ENCODE data around the gene ETNK1.

ETNK1 gene

GRCh38 chr12:22712083-22712482 is 87.1 kb downstream of the ETNK1 start:
- no peaks in the 10 kb centered on the region for H3K36me3 ChIP-seq (ENCODE audit: control insufficient read depth, insufficient read depth, low read length)
- no peak overlapping the region for H3K27ac ChIP-seq (ENCODE audit: low read depth, low read length)
- H3K4me3 ChIP-seq (ENCODE audit: low read depth, low read length) = no peak overlapping the region
- no peaks in the 10 kb centered on the region for H3K4me1 ChIP-seq (ENCODE audit: control insufficient read depth, insufficient read depth, low read length)
- H3K27me3 ChIP-seq (ENCODE audit: control insufficient read depth, insufficient read depth, low read length) = no peaks in the 10 kb centered on the region
- H3K9ac ChIP-seq (ENCODE audit: low read length) = no peak overlapping the region
- H3K9me3 ChIP-seq (ENCODE audit: control insufficient read depth, insufficient read depth, low read depth, low read length) = no peaks in the 10 kb centered on the region

DNA sequence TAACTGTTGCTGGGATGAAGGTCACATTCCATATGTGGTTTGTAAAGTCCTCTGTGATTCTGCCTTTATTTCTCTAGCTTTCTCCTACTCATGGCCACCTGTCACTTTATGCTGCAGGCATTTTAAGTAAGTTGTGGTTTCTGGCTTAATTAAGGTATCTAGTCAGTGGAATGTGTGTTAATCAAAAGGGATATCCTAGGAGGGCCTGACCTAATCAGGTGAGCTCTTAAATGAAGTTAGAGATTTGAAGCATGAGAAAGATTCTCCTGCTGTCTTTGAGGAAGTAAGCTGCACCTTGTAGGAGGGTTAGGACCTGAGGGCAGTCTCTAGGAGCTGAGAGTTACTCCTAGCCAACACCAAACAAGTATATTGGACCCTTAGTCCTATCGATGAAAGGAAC is 90.3 kb downstream of the ETNK1 start:
- Histone ChIP-seq H3K9ac (ENCODE audit: low read length) (no peak overlapping the region), H3K27ac (ENCODE audit: low read depth, low read length) (no peak overlapping the region), H3K4me1 (ENCODE audit: control insufficient read depth, insufficient read depth, low read length) (no peaks in the 10 kb centered on the region), H3K36me3 (ENCODE audit: control insufficient read depth, insufficient read depth, low read length) (no peaks in the 10 kb centered on the region), H3K4me3 (ENCODE audit: low read depth, low read length) (no peak overlapping the region), H3K27me3 (ENCODE audit: control insufficient read depth, insufficient read depth, low read length) (no peaks in the 10 kb centered on the region), H3K9me3 (ENCODE audit: control insufficient read depth, insufficient read depth, low read depth, low read length) (no peaks in the 10 kb centered on the region)

- H3K4me3 ChIP-seq (ENCODE audit: low read depth, low read length) = no peak overlapping the region
- no peaks in the 10 kb centered on the region for H3K36me3 ChIP-seq (ENCODE audit: control insufficient read depth, insufficient read depth, low read length)
- H3K27me3 ChIP-seq (ENCODE audit: control insufficient read depth, insufficient read depth, low read length) = no peaks in the 10 kb centered on the region
Measured at GRCh38 chr12:22719745-22720144, 94.8 kb downstream of the ETNK1 start.

DNA sequence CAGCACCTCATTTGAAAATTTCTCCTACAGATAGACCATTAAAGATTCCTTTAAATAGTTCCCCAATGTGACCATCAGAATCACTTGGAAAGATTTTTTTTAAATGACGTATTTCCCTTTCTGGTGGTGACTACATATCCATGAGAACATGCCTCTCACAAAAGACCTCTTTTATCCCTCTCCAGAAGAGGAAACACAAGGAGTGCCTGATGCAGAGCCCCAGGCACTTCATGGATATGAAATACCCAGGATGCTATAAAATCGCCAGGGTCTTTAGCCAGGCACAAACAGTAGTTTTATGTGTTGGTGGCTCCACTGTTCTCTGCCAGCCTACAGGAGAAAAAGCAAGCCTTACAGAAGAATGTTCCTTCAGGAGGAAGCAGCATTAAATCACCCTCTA is 97.1 kb downstream of the ETNK1 start:
- Histone ChIP-seq H3K9me3 (ENCODE audit: control insufficient read depth, insufficient read depth, low read depth, low read length) (no peaks in the 10 kb centered on the region), H3K27ac (ENCODE audit: low read depth, low read length) (no peak overlapping the region), H3K36me3 (ENCODE audit: control insufficient read depth, insufficient read depth, low read length) (no peaks in the 10 kb centered on the region), H3K4me1 (ENCODE audit: control insufficient read depth, insufficient read depth, low read length) (no peaks in the 10 kb centered on the region), H3K27me3 (ENCODE audit: control insufficient read depth, insufficient read depth, low read length) (no peaks in the 10 kb centered on the region), H3K9ac (ENCODE audit: low read length) (no peak overlapping the region), H3K4me3 (ENCODE audit: low read depth, low read length) (no peak overlapping the region)

More at GRCh38 chr12:22719745-22720144, 94.8 kb downstream of the ETNK1 start:
- Histone ChIP-seq H3K9ac (ENCODE audit: low read length) (no peak overlapping the region), H3K4me1 (ENCODE audit: control insufficient read depth, insufficient read depth, low read length) (no peaks in the 10 kb centered on the region), H3K9me3 (ENCODE audit: control insufficient read depth, insufficient read depth, low read depth, low read length) (no peaks in the 10 kb centered on the region), H3K27ac (ENCODE audit: low read depth, low read length) (no peak overlapping the region)

- Histone ChIP-seq H3K27me3 (ENCODE audit: control insufficient read depth, insufficient read depth, low read length) (no peaks in the 10 kb centered on the region), H3K4me1 (ENCODE audit: control insufficient read depth, insufficient read depth, low read length) (no peaks in the 10 kb centered on the region), H3K27ac (ENCODE audit: low read depth, low read length) (no peak overlapping the region), H3K9me3 (ENCODE audit: control insufficient read depth, insufficient read depth, low read depth, low read length) (no peaks in the 10 kb centered on the region), H3K36me3 (ENCODE audit: control insufficient read depth, insufficient read depth, low read length) (no peaks in the 10 kb centered on the region), H3K4me3 (ENCODE audit: low read depth, low read length) (no peak overlapping the region), H3K9ac (ENCODE audit: low read length) (no peak overlapping the region)
Measured at GRCh38 chr12:22722779-22723178, 97.8 kb downstream of the ETNK1 start.

DNA sequence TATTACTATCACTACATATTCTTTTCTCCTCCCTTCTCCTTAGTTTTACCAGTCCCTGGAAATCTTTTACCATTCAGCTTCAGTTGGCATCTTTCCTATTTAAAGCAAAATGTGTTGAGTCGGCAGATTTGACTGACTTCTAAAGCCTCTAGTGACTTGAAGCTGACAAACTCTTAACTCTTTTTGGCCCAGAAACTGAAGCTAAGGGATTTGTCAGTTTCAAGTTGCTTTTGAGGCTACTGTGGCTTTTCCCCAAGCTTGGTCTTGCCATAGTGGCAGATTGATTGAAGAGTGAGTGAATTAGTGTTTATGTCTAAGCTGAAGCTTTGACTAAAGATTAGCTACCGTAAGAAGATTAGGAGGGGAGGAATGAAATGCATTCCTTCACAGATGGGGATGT is 104.0 kb downstream of the ETNK1 start:
- H3K27ac ChIP-seq (ENCODE audit: low read depth, low read length) = no peak overlapping the region
- no peaks in the 10 kb centered on the region for H3K9me3 ChIP-seq (ENCODE audit: control insufficient read depth, insufficient read depth, low read depth, low read length)
- no peaks in the 10 kb centered on the region for H3K27me3 ChIP-seq (ENCODE audit: control insufficient read depth, insufficient read depth, low read length)
- no peaks in the 10 kb centered on the region for H3K36me3 ChIP-seq (ENCODE audit: control insufficient read depth, insufficient read depth, low read length)
- H3K4me3 ChIP-seq (ENCODE audit: low read depth, low read length) = no peak overlapping the region
- no peaks in the 10 kb centered on the region for H3K4me1 ChIP-seq (ENCODE audit: control insufficient read depth, insufficient read depth, low read length)
- H3K9ac ChIP-seq (ENCODE audit: low read length) = no peak overlapping the region

- Histone ChIP-seq H3K4me3 (ENCODE audit: low read depth, low read length) (no peak overlapping the region), H3K4me1 (ENCODE audit: control insufficient read depth, insufficient read depth, low read length) (no peaks in the 10 kb centered on the region), H3K9me3 (ENCODE audit: control insufficient read depth, insufficient read depth, low read depth, low read length) (no peaks in the 10 kb centered on the region), H3K9ac (ENCODE audit: low read length) (no peak overlapping the region), H3K27me3 (ENCODE audit: control insufficient read depth, insufficient read depth, low read length) (no peaks in the 10 kb centered on the region), H3K36me3 (ENCODE audit: control insufficient read depth, insufficient read depth, low read length) (no peaks in the 10 kb centered on the region), H3K27ac (ENCODE audit: low read depth, low read length) (no peak overlapping the region)
Measured at GRCh38 chr12:22729431-22729956, 104.5 kb downstream of the ETNK1 start.

GRCh38 chr12:22729957-22730443 is 105.0 kb downstream of the ETNK1 start:
- no peaks in the 10 kb centered on the region for H3K27me3 ChIP-seq (ENCODE audit: control insufficient read depth, insufficient read depth, low read length)
- H3K36me3 ChIP-seq (ENCODE audit: control insufficient read depth, insufficient read depth, low read length) = no peaks in the 10 kb centered on the region
- no peak overlapping the region for H3K27ac ChIP-seq (ENCODE audit: low read depth, low read length)
- no peaks in the 10 kb centered on the region for H3K9me3 ChIP-seq (ENCODE audit: control insufficient read depth, insufficient read depth, low read depth, low read length)
- H3K4me3 ChIP-seq (ENCODE audit: low read depth, low read length) = no peak overlapping the region
- H3K9ac ChIP-seq (ENCODE audit: low read length) = no peak overlapping the region
- H3K4me1 ChIP-seq (ENCODE audit: control insufficient read depth, insufficient read depth, low read length) = no peaks in the 10 kb centered on the region

GRCh38 chr12:22731236-22731635 is 106.3 kb downstream of the ETNK1 start:
- Histone ChIP-seq H3K27ac (ENCODE audit: low read depth, low read length) (no peak overlapping the region), H3K27me3 (ENCODE audit: control insufficient read depth, insufficient read depth, low read length) (no peaks in the 10 kb centered on the region), H3K4me3 (ENCODE audit: low read depth, low read length) (no peak overlapping the region), H3K9ac (ENCODE audit: low read length) (no peak overlapping the region), H3K4me1 (ENCODE audit: control insufficient read depth, insufficient read depth, low read length) (no peaks in the 10 kb centered on the region), H3K9me3 (ENCODE audit: control insufficient read depth, insufficient read depth, low read depth, low read length) (no peaks in the 10 kb centered on the region), H3K36me3 (ENCODE audit: control insufficient read depth, insufficient read depth, low read length) (no peaks in the 10 kb centered on the region)

DNA sequence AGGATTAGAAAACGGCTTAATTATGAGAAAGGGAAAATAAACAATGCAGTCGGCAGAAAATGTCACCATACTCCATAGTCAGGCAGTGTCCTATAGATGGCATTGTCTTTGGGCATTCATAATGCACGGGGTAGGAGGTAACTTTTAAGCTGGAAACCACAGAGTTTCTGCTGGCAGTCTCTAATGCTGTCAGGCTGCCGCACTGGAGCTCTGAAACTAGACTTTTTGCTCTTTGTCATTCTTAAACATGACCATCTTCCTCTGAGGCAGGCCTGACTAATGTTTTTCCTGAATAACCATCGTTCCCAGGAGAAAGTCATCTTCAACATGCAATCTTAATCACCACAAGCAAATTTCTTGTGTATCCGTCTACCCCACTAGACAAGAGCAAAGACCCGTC is 108.8 kb downstream of the ETNK1 start:
- no peak overlapping the region for H3K9ac ChIP-seq (ENCODE audit: low read length)
- H3K4me3 ChIP-seq (ENCODE audit: low read depth, low read length) = no peak overlapping the region
- H3K36me3 ChIP-seq (ENCODE audit: control insufficient read depth, insufficient read depth, low read length) = no peaks in the 10 kb centered on the region
- no peaks in the 10 kb centered on the region for H3K9me3 ChIP-seq (ENCODE audit: control insufficient read depth, insufficient read depth, low read depth, low read length)
- H3K27ac ChIP-seq (ENCODE audit: low read depth, low read length) = no peak overlapping the region
- no peaks in the 10 kb centered on the region for H3K4me1 ChIP-seq (ENCODE audit: control insufficient read depth, insufficient read depth, low read length)
- no peaks in the 10 kb centered on the region for H3K27me3 ChIP-seq (ENCODE audit: control insufficient read depth, insufficient read depth, low read length)

DNA sequence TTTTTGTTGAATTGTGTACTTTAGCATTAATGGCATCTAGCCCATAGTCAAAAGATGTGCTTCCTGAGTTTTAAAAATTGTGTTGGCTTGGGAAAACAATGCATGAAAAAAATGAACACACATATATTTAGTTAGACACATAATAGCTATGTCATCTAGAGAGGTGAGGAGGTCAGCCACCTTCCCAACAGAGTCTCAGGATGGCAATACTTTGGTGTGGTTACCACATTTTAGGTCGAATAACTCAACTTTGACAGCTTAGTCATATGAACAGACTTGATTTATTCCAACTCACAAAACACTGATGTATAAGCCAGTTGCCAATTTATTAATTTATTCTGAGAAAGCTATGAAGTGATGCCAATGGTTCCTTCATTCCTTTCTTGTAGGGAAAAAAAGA is 114.0 kb downstream of the ETNK1 start:
- H3K36me3 ChIP-seq (ENCODE audit: control insufficient read depth, insufficient read depth, low read length) = no peaks in the 10 kb centered on the region
- no peaks in the 10 kb centered on the region for H3K9me3 ChIP-seq (ENCODE audit: control insufficient read depth, insufficient read depth, low read depth, low read length)
- H3K27ac ChIP-seq (ENCODE audit: low read depth, low read length) = no peak overlapping the region
- no peaks in the 10 kb centered on the region for H3K27me3 ChIP-seq (ENCODE audit: control insufficient read depth, insufficient read depth, low read length)
- no peak overlapping the region for H3K9ac ChIP-seq (ENCODE audit: low read length)
- no peak overlapping the region for H3K4me3 ChIP-seq (ENCODE audit: low read depth, low read length)
- no peaks in the 10 kb centered on the region for H3K4me1 ChIP-seq (ENCODE audit: control insufficient read depth, insufficient read depth, low read length)

Measured in HUES6 (cell line).